ENCODE data around the gene CEP20.
"Not testable (repeated sequence)": the region's sequence is repeated elsewhere in the genome, so short reads cannot be mapped to it uniquely, and the experiment has no call there.

The CEP20 gene

DNA sequence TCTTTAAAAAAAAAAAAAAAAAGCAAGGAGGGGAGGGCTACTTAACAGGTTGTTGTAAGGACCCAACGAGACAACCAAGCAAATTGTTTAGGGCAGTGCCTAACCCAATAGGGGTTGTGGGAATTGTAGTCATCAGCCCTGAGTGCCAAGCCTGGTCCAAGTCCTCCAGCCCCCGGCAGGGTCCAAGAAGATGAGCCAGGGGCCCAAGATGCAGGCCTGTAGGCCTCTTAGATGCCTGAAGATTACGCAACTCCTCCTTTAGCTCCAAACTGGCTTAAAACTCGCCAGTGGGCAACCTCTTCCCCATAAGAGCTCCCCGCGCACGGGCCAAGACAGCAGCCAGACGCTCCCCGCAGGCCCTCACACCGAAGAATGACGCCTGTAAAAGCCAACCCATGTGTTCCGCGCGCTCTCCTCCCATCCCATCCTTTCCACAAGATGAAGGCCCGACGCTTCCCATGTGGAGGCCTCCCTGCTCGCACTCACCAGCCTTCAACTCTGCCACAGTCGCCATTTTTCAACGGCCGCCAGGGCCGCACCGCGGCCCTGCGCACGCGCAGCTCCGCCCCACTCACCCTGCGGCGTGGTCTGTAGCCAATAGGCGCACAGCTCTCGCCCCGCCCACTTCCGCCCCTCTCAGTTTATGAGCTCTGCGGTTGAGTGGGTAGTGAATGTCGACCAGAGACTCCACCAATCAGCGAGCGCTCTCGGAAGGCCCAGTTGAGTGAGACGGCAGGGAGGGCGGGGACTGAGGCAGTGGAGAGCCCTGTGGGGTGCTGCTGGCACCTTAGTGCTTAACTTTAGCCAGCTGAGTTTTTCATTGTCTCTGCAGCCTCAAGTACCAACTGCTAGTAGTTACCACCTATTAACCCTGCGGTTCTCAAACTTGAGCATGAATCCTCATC, at the start of gene CEP20:
TSS of gene CEP20 (minus strand) at position 532 of the 905 bp plus-strand sequence. CDS start at position 514, 18 bp downstream.
- DNase-seq, result peak; percentile 100

GRCh38 chr16:15936809-15937208, 48.4 kb upstream of the CEP20 start:
- not testable (repeated sequence) for DNase-seq

GRCh38 chr16:15934991-15935390, 46.6 kb upstream of the CEP20 start:
- DNase-seq, result no peak

- DNase-seq, result no peak
These were observed 45.4 kb upstream of the CEP20 start for GRCh38 chr16:15933781-15934180.

- DNase-seq, result no peak
These were observed 44.5 kb upstream of the CEP20 start for GRCh38 chr16:15932939-15933338.

- no peak for DNase-seq
These were observed 40.1 kb upstream of the CEP20 start for GRCh38 chr16:15928261-15929104.

GRCh38 chr16:15925631-15926030, 37.2 kb upstream of the CEP20 start:
- no peak for DNase-seq

- DNase-seq, result no peak
These were observed 36.6 kb upstream of the CEP20 start for GRCh38 chr16:15924996-15925395.

DNA sequence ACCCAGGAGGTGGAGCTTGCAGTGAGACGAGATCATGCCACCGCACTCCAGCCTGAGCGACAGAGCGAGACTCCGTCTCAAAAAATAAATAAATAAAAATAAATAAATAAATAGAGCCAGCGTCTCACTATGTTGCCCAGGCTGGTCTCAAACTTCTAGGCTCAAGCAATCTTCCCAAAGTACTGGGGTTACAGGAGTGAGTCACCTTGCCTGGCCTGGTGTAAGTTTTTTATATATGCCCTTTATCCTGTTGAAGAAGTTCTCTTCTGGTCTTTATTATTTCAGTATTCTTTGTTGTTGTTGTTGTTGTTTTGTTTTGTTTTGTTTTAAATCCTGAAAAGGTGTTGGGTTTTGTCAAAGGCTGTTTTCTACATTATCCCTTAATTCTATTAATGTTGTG, 30.9 kb upstream of the CEP20 start:
- DNase-seq, result no peak

GRCh38 chr16:15918314-15918713, 29.9 kb upstream of the CEP20 start:
- DNase-seq, result not testable (repeated sequence)

- DNase-seq, result no peak
These were observed 27.9 kb upstream of the CEP20 start for GRCh38 chr16:15916323-15916722.

GRCh38 chr16:15915555-15916081, 27.2 kb upstream of the CEP20 start:
- DNase-seq, result no peak

DNA sequence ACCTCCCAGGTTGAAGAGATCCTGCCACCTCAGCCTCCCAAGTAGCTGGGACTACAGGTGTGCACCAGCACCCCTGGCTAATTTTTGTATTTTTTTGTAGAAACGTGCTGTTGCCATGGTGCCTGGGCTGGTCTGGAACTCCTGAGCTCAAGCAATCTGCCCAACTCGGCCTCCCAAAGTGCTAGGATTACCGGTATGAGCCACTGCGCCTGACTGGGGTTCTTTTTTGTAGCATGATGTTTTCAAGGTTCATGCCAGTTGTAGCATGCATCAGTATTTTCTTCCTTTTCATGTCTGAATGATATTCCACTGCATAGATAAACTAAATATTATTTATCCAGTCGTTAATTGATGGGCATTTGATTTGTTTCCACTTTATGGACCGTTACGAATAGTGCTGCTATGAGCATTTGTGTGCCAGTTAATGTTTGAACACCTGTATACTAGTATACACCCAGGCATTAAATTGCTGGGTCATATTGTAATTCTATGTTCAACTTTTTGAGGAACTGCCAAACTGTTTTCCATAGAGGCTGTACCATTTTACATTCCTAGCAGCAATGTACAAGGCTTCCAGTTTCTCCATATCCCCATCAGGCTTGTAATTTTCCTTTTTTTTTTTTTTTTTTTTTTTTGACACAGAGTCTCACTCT, 24.8 kb upstream of the CEP20 start:
- DNase-seq, result no peak

DNA sequence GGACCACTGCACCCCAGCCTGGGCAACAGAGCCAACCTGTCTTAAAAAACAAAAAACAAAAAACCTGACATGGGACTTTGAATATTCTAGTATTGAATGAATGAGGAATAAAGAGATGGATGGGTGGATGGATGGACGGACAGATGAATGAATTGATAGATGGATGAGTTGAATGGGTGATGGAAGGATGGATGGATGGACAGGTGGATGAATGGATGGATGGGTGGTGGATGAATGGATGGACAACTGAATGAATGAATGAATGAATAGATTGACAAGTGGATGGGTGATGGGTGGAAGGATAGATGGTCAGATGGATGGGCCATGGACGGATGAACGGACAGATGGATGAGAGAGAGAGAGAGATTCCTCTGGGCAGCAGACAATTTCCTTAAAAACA, 22.8 kb upstream of the CEP20 start:
- no peak for DNase-seq

GRCh38 chr16:15907863-15908478, 19.6 kb upstream of the CEP20 start:
- peak; percentile 67 for DNase-seq

DNA sequence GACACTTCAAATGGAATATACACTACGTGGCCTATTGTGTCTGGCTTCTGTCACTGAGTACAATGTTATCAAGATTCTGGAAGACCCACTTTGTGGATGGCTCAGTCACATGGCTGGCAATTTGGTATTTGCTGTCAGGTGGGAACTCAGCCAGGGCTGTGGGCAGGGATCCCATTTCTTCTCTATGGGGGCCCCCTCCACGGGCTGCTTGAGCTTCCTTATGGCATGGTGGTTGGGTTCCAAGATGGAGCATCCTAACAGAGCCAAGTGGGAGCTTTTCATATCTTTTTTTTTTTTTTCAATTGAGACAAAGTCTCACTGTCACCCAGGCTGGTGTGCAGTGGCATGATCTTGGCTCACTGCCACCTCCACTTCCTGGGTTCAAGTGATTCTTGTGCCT, 18.0 kb upstream of the CEP20 start:
- no peak for DNase-seq

DNA sequence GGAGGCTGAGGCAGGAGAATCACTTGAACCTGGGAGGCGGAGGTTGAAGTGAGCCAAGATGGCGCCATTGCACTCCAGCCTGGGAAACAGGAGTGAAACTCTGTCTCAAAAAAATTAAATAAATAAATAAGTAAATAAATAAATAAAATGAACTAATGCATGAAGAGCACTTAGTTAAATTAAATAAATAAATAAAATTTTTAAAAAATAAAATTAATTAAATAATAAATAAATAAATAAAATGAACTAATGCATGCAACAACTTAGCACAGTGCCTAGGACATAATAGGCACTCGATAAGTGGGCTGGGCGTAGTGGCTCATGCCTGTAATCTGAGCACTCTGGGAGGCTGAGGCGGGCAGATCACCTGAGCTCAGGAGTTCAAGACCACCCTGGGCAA, 15.6 kb upstream of the CEP20 start:
- DNase-seq, result no peak

GRCh38 chr16:15900901-15901500, 12.6 kb upstream of the CEP20 start:
- no peak for DNase-seq

DNA sequence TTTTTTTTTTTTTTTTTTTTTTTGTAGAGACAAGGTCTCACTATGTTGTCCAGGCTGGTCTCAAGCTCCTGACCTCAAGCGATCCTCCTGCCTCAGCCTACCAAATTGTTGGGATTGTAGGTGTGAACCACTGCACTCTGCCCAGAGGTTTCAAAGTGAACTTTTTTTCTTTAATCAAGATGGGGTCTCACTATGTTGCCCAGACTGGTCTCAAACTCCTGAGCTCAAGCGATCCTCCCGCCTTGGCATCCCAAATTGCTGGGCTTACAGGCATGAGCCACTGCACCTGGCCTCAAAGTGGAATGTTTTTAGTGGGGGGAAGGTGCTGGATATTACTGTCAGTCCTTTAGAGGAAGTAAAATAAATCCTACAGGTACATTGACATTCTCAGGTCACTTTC, 12.0 kb upstream of the CEP20 start:
- no peak for DNase-seq

GRCh38 chr16:15899538-15900100, 11.2 kb upstream of the CEP20 start:
- DNase-seq, result peak; percentile 68

DNA sequence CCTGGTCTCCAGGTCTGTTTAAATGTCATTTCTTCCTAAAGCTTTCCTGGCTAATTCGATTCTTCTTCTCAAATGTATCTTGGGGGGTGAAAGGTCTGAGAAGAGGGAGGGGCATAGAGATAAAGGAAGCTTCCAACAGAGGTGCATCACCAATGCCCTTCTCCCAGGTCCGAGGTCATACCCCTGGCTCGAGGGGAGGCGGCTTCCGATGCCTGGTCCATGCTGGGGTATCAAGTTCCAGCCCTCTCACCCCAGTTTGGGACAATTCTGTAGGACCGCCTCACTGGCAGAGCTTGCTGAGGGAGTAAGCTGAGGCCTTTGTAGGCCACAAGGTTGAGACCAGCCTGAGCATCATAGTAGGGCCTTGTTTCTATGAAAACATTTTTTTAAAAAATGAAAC, 10.3 kb upstream of the CEP20 start:
- no peak for DNase-seq

GRCh38 chr16:15897834-15898254, 9.4 kb upstream of the CEP20 start:
- peak; percentile 67 for DNase-seq
